SK-N-SH treated with all-trans-retinoic acid at 6 μM for 48 hours (cell line): Measurements from ENCODE around the gene RSPH9.

Source experiments
- ATAC-seq: fragments of 200-7000 bp; cut with Tn5 transposase; 3 replicates; pipeline ENCODE4 v1.9.1; 2020; ENCODE audit warnings: mild to moderate bottlenecking, moderate library complexity
- ARNTL ChIP-seq: fragments of 450-650 bp; formaldehyde crosslinking; IDR thresholded peaks from 2 replicates; pipeline ENCODE4 v1.5.0; 2020; ENCODE audit warnings: low read depth, mild to moderate bottlenecking, moderate library complexity, borderline replicate concordance
- BACH2 ChIP-seq: fragments of 250-450 bp; sonication (Bioruptor Pico); IDR thresholded peaks from 2 replicates; pipeline ENCODE4 v1.9.0; 2021; ENCODE audit warnings: mild to moderate bottlenecking, borderline replicate concordance
- CSDC2 ChIP-seq: fragments of 250-450 bp; sonication (Bioruptor Pico); IDR thresholded peaks from 2 replicates; pipeline ENCODE4 v1.5.0; 2020; ENCODE audit warnings: mild to moderate bottlenecking, moderate library complexity
- ESRRG ChIP-seq: fragments of 250-450 bp; sonication (Bioruptor Pico); IDR thresholded peaks from 2 replicates; pipeline ENCODE4 v1.6.1; 2021; ENCODE audit warnings: mild to moderate bottlenecking
- GLIS3 ChIP-seq: fragments of 250-450 bp; sonication (Bioruptor Pico); IDR thresholded peaks from 2 replicates; pipeline ENCODE4 v1.5.0; 2020; ENCODE audit warnings: mild to moderate bottlenecking, moderate library complexity
- OSR1 ChIP-seq: fragments of 250-450 bp; sonication (Bioruptor Pico); IDR thresholded peaks from 2 replicates; pipeline ENCODE4 v1.8.0; 2022; ENCODE audit warnings: moderate library complexity, mild to moderate bottlenecking, inconsistent platforms
- PPARA ChIP-seq: fragments of 250-450 bp; sonication (Bioruptor Pico); IDR thresholded peaks from 2 replicates; pipeline ENCODE4 v1.5.0; 2020; ENCODE audit warnings: mild to moderate bottlenecking, borderline replicate concordance
- RARB ChIP-seq: fragments of 250-450 bp; sonication (Bioruptor Pico); IDR thresholded peaks from 2 replicates; pipeline ENCODE4 v1.8.0; 2021; ENCODE audit warnings: mild to moderate bottlenecking, moderate library complexity
- SNAI2 ChIP-seq: fragments of 250-450 bp; sonication (Bioruptor Pico); IDR thresholded peaks from 2 replicates; pipeline ENCODE4 v1.5.0; 2020; ENCODE audit warnings: mild to moderate bottlenecking, moderate library complexity
- TCF4 ChIP-seq: fragments of 250-450 bp; sonication (Bioruptor Pico); IDR thresholded peaks from 2 replicates; pipeline ENCODE4 v1.8.0; 2021; ENCODE audit warnings: mild to moderate bottlenecking, moderate library complexity, borderline replicate concordance
- TOX ChIP-seq: fragments of 250-450 bp; sonication (Bioruptor Pico); IDR thresholded peaks from 2 replicates; pipeline ENCODE4 v1.8.0; 2021; ENCODE audit warnings: mild to moderate bottlenecking, moderate library complexity, borderline replicate concordance
- ZFP3 ChIP-seq: fragments of 250-450 bp; sonication (Bioruptor Pico); IDR thresholded peaks from 2 replicates; pipeline ENCODE4 v1.5.0; 2020; ENCODE audit warnings: mild to moderate bottlenecking, moderate library complexity
- ZFP30 ChIP-seq: fragments of 450-650 bp; formaldehyde crosslinking; IDR thresholded peaks from 2 replicates; pipeline ENCODE4 v1.5.0; 2022; ENCODE audit warnings: mild to moderate bottlenecking, moderate library complexity
- ZNF8 ChIP-seq: fragments of 450-650 bp; formaldehyde crosslinking; IDR thresholded peaks from 2 replicates; pipeline ENCODE4 v1.5.0; 2020; ENCODE audit warnings: mild to moderate bottlenecking, moderate library complexity
- TF ChIP-seq, protein P1 (sequence below): fragments of 250-450 bp; sonication (Bioruptor Pico); IDR thresholded peaks from 2 replicates; pipeline ENCODE4 v1.5.0; 2020; ENCODE audit warnings: mild to moderate bottlenecking, moderate library complexity
- TF ChIP-seq, protein P2 (sequence below): fragments of 250-450 bp; sonication (Bioruptor Pico); IDR thresholded peaks from 2 replicates; pipeline ENCODE4 v1.8.0; 2020; ENCODE audit warnings: mild to moderate bottlenecking, moderate library complexity, borderline replicate concordance
- TF ChIP-seq, protein P3 (sequence below): fragments of 250-450 bp; sonication (Bioruptor Pico); IDR thresholded peaks from 2 replicates; pipeline ENCODE4 v1.5.1; 2021; ENCODE audit warnings: mild to moderate bottlenecking, moderate library complexity
- TF ChIP-seq, protein P4 (sequence below): fragments of 250-450 bp; sonication (Bioruptor Pico); IDR thresholded peaks from 2 replicates; pipeline ENCODE4 v1.8.0; 2021; ENCODE audit warnings: low read depth, mild to moderate bottlenecking, moderate library complexity, borderline replicate concordance
- TF ChIP-seq, protein P5 (sequence below): fragments of 250-450 bp; sonication (Bioruptor Pico); IDR thresholded peaks from 2 replicates; pipeline ENCODE4 v1.5.1; 2020; ENCODE audit warnings: low read depth, mild to moderate bottlenecking, moderate library complexity

The RSPH9 gene

DNA sequence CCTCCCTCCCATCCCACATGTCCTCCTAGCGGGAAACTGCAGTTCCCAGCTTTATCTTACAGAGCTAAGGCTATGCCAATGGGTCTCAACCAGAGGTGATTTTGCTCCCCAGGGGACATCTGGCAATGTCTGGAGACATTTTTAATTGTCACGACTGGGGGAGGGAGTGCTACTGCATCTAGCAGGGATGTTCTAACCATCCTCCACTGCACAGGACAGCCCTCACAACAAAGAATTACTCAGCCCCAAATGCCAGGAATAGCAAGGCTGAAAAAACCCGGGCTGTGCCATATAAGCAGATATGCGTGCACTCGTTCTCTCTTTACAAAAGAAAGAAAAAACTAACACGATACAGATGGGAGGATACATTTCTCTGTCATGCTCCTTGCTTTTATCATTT is 34.2 kb downstream of the RSPH9 start:
- no peak for ATAC-seq

DNA sequence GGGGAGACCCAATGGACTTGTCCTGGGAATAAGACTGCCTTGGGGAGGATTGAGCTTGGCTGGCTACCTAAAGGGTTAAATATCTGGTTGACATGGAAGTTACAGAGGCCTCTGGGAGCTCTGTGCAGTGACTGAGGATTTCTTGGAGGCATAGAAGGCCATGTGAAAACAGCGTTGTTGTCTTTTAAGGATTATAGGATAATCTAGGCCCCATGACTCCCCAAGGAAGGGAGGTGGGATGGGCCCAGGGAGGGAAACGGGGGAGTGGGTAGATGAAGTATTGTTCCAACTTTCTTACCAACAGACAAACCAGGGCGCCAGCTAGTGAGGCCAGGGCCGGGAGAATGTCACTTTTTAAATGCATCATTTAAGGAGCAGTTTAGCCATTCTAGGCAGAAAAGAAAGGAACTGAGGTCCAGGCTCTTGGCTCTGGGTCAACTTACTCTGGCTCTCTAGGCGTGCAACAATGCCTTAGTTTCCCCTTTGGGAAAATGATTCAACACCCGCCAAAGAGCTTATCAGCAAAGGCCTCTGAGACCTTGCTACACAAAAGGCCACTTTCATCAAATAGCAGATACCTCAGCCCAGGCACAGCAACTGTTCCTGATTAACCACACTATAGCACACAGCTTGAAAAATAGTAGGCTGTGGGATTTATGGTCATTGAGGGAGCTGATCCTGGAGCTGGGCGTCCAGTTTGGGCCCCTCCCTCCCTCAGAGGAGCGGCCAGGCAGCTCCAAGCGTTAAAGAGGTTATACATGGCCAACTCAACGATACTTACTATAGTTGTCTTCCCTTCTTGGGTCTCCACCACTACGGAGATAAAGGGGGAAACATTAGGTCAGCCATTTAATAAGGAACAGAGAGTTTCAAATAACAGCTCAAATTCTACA is 35.7 kb downstream of the RSPH9 start:
- no peak for ATAC-seq
- TF ChIP-seq, protein P1, sequence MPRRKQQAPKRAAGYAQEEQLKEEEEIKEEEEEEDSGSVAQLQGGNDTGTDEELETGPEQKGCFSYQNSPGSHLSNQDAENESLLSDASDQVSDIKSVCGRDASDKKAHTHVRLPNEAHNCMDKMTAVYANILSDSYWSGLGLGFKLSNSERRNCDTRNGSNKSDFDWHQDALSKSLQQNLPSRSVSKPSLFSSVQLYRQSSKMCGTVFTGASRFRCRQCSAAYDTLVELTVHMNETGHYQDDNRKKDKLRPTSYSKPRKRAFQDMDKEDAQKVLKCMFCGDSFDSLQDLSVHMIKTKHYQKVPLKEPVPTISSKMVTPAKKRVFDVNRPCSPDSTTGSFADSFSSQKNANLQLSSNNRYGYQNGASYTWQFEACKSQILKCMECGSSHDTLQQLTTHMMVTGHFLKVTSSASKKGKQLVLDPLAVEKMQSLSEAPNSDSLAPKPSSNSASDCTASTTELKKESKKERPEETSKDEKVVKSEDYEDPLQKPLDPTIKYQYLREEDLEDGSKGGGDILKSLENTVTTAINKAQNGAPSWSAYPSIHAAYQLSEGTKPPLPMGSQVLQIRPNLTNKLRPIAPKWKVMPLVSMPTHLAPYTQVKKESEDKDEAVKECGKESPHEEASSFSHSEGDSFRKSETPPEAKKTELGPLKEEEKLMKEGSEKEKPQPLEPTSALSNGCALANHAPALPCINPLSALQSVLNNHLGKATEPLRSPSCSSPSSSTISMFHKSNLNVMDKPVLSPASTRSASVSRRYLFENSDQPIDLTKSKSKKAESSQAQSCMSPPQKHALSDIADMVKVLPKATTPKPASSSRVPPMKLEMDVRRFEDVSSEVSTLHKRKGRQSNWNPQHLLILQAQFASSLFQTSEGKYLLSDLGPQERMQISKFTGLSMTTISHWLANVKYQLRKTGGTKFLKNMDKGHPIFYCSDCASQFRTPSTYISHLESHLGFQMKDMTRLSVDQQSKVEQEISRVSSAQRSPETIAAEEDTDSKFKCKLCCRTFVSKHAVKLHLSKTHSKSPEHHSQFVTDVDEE (CRISPR knock-in tag) = no peak
- TF ChIP-seq CSDC2 (CRISPR knock-in tag) (no peak), ZNF8 (CRISPR knock-in tag) (no peak), OSR1 (no peak), ZFP30 (CRISPR knock-in tag) (no peak), ARNTL (CRISPR knock-in tag) (no peak), ZFP3 (CRISPR knock-in tag) (no peak)
- TF ChIP-seq, protein P2, sequence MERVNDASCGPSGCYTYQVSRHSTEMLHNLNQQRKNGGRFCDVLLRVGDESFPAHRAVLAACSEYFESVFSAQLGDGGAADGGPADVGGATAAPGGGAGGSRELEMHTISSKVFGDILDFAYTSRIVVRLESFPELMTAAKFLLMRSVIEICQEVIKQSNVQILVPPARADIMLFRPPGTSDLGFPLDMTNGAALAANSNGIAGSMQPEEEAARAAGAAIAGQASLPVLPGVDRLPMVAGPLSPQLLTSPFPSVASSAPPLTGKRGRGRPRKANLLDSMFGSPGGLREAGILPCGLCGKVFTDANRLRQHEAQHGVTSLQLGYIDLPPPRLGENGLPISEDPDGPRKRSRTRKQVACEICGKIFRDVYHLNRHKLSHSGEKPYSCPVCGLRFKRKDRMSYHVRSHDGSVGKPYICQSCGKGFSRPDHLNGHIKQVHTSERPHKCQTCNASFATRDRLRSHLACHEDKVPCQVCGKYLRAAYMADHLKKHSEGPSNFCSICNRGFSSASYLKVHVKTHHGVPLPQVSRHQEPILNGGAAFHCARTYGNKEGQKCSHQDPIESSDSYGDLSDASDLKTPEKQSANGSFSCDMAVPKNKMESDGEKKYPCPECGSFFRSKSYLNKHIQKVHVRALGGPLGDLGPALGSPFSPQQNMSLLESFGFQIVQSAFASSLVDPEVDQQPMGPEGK (CRISPR knock-in tag) = no peak

More for the DNA sequence above, 34.2 kb downstream of the RSPH9 start:
- TF ChIP-seq PPARA (CRISPR knock-in tag) (no peak), GLIS3 (CRISPR knock-in tag) (no peak), SNAI2 (no peak), BACH2 (CRISPR knock-in tag) (no peak), RARB (CRISPR knock-in tag) (no peak), ZFP3 (CRISPR knock-in tag) (no peak), ZNF8 (CRISPR knock-in tag) (no peak), ARNTL (CRISPR knock-in tag) (no peak), TCF4 (CRISPR knock-in tag) (no peak)
- TF ChIP-seq, protein P3, sequence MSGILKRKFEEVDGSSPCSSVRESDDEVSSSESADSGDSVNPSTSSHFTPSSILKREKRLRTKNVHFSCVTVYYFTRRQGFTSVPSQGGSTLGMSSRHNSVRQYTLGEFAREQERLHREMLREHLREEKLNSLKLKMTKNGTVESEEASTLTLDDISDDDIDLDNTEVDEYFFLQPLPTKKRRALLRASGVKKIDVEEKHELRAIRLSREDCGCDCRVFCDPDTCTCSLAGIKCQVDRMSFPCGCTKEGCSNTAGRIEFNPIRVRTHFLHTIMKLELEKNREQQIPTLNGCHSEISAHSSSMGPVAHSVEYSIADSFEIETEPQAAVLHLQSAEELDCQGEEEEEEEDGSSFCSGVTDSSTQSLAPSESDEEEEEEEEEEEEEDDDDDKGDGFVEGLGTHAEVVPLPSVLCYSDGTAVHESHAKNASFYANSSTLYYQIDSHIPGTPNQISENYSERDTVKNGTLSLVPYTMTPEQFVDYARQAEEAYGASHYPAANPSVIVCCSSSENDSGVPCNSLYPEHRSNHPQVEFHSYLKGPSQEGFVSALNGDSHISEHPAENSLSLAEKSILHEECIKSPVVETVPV (CRISPR knock-in tag) = no peak
- TF ChIP-seq, protein P4, sequence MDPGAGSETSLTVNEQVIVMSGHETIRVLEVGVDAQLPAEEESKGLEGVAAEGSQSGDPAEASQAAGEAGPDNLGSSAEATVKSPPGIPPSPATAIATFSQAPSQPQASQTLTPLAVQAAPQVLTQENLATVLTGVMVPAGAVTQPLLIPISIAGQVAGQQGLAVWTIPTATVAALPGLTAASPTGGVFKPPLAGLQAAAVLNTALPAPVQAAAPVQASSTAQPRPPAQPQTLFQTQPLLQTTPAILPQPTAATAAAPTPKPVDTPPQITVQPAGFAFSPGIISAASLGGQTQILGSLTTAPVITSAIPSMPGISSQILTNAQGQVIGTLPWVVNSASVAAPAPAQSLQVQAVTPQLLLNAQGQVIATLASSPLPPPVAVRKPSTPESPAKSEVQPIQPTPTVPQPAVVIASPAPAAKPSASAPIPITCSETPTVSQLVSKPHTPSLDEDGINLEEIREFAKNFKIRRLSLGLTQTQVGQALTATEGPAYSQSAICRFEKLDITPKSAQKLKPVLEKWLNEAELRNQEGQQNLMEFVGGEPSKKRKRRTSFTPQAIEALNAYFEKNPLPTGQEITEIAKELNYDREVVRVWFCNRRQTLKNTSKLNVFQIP (CRISPR knock-in tag) = no peak
- TF ChIP-seq, protein P1 (CRISPR knock-in tag) = no peak

DNA sequence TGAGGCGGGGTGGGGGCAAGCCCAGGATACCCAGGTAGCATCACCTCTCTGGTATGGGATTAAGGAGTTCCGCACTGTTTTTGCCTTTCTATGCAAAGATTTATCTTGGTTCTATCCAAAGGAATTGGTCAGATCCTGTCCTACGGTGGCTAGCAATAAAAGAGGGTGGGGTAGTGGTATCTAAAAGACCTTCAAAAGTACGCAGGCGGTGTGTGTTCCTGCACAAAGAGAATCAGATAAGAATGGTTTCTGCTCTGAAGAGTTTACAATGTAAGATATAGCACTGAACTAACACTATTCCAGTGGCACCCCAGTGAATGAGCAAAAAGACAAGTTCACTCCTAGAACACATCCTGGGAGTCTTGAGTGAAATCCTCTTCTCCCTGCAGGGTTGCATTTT is 36.5 kb downstream of the RSPH9 start:
- ATAC-seq = no peak
- no peak for TF ChIP-seq OSR1
- no peak for TF ChIP-seq TOX (CRISPR knock-in tag)
- TF ChIP-seq, protein P3 (CRISPR knock-in tag) = no peak
- TF ChIP-seq, protein P5, sequence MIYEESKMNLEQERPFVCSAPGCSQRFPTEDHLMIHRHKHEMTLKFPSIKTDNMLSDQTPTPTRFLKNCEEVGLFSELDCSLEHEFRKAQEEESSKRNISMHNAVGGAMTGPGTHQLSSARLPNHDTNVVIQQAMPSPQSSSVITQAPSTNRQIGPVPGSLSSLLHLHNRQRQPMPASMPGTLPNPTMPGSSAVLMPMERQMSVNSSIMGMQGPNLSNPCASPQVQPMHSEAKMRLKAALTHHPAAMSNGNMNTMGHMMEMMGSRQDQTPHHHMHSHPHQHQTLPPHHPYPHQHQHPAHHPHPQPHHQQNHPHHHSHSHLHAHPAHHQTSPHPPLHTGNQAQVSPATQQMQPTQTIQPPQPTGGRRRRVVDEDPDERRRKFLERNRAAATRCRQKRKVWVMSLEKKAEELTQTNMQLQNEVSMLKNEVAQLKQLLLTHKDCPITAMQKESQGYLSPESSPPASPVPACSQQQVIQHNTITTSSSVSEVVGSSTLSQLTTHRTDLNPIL (CRISPR knock-in tag) = no peak
- TF ChIP-seq PPARA (CRISPR knock-in tag) = no peak
- TF ChIP-seq ESRRG (CRISPR knock-in tag) = no peak
- TF ChIP-seq, protein P4 (CRISPR knock-in tag) = no peak
